GM18511 (cell line): ENCODE results near the gene OR6J1.
"Not testable (repeated sequence)": the region's sequence is repeated elsewhere in the genome, so short reads cannot be mapped to it uniquely, and the experiment has no call there.

ENCODE experiments used
- ATAC-seq: cut with Tn5 transposase; IDR thresholded peaks from one replicate; pipeline ENCODE4 v1.9.1; 2021; ENCODE audit warnings: mild to moderate bottlenecking, moderate library complexity; ENCODE audit not compliant: unreplicated experiment

Gene OR6J1

DNA sequence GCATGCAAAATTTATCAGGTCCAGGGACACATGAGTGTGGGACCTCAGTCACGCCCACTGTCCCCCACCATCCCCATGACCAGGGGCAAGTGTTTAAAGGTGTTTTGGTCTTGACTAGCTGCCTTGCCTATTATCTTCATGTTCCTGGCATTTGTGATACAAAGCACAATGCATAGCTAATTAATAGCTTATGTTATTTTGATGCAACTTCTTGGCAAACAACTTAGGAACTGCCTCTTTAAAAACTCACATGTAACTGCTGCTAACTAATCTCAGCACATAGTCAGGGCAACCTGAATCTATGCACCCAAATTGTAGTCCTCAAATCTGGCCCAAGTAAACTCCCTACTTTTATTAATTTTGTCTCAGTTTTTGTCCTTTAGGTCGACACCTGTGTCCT is 7.4 kb upstream of the OR6J1 start:
- no peak for ATAC-seq

DNA sequence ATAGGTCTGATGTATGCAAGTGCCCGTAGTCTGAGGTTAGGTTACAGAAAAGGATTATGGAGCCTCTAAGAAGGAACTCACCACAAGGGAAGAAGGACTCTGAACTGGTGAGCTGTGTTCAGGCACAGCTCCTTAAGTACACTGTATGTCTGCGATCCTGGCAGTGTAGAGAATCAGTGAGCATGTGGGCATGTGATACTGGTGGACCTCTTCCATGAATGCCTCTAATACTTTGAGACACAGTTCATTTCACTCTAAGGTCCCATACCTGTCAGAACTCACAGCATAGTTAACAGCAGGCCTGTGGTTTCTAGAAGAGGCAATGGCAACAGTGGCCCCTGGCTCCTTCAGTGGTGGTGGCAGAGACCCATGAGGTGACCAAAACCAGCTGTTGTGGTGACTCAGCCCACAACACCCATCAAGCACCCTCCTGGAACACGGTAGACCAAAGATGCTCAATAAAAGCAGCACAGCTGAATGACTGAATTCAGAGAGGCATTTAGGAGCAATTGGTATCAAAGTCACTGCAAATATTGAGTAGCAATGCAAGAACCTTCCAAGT is 6.9 kb upstream of the OR6J1 start:
- ATAC-seq = peak; percentile 68

DNA sequence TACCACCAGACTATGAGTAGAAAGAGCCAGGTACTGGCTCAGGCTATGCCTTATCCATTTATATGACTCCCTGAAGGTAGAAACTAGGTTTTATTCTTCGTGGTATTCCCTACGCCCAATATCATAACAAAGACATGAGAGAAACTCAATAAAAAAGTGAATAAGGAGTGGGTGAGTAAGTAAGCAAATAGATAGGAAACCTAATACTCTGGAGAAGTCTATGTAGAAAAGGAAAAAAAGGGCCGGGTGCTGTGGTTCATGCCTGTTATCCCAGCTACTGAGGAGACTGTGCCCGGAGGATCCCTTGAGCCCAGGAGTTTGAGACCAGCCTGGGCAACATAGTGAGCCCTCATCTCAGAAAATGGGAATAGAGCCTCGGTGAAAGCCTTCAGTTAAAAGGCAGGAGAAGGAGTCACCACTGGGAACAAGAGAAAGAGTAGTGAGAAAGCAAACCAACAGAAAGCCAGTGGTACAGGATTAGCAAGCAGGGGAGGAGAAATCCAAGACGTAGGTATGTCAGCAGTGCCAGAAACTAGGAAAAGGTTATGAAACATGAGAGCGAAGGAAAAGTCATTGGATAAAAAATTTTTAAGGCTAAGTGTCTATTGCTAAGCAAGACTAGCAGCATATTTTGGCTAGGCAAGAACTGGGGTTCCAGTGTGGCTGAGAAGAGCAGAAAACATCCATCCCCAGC is 6.0 kb upstream of the OR6J1 start:
- ATAC-seq = no peak

DNA sequence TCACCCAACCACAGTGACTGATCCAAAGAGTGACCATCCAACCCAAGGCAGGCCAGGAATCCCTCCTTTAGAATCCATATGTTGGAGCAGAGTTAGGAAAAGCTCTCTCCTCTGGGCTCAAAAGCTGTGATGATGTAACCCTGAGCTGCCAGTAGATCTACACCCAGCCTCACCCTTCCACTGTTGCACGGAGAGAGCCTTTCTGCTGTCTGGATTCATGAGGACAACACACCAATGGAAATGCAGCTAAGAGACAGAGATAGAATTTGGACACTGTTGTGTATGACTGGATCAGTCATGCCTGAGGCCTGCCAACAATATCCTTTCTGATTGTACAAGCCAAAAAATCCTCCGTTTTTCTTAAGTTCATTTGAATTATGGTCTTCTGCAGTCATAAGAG is 4.4 kb upstream of the OR6J1 start:
- ATAC-seq = no peak

DNA sequence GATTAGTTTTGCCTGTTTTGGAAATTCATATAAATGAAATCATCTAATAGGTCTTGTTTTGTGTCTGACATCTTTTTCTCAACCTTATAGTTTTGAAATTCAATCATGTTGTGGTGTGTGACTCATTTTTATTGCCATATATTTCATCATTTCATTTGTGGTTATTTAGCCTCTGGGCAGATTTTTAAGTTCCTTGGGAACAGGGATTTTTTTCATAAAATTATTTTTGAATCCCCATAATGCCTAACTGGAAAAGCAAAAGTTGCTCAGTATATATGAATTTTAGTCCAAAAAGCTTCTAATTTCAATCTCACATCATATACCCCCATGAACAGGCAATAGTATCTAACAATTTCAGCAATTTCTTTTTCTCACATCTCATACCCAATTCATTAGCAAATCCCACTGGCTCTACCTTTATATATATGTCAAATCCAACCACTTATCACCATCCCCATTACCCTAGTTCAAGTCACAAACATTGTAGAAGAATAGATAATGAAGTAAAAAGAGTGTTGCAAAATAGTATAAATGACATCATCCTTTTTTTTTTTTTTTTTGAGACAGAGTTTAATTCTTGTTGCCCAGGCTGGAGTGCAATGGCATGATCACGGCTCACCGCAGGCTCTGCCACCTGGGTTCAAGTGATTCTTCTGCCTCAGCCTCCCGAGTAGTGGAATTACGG is 2.6 kb upstream of the OR6J1 start:
- ATAC-seq = no peak

DNA sequence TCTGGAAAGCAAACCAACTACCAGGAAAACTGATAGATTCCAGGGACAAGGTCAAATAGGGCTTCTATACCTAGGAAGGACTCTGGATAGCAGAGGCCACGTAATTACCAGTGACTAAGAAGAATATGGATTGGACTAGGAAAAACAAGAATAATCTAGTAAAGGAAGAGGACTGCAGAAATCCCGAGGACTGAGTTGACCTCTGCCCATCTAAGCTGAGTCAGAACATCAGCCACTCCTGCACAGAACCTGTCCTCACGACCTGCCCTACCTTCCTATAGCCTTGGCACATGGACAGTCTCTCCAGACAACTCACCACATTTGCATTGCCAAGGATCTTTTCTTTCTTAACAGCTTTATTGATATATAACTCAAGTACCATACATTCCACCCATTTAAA is 2.3 kb downstream of the OR6J1 start:
- no peak for ATAC-seq

DNA sequence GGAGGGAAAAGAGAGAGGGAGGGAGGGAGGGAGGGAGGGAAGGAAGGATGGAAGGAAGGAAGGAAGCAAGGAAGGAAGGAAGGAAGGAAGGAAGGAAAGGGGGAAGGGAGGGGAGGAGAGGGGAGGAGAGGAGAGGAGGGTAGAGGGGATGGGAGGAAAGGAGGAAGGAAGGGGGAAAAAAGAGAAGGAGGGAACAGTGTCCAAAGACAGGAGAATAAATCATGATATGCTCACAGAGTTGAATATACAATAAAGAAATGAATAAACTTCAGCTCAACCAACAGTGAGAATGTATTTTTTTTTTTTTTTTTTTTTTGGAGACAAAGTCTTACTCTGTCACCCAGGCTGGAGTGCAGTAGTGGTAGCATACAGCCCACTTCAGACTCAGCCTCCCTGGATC is 4.0 kb downstream of the OR6J1 start:
- no peak for ATAC-seq

DNA sequence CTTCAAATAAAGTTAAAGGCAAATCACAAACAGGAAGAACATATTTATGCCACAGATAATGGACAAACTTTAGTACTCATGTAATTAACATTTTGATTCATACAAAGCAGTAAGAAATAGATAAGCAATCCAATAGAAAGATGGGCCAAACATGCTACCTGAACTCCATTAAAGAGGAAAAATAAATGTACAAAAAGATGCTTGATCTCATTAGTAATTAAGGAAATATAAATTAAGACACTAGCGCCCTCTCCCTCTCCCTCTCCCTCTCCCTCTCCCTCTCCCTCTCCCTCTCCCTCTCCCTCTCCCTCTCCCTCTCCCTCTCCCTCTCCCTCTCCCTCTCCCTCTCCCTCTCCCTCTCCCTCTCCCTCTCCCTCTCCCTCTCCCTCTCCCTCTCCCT is 8.2 kb downstream of the OR6J1 start:
- ATAC-seq = not testable (repeated sequence)

DNA sequence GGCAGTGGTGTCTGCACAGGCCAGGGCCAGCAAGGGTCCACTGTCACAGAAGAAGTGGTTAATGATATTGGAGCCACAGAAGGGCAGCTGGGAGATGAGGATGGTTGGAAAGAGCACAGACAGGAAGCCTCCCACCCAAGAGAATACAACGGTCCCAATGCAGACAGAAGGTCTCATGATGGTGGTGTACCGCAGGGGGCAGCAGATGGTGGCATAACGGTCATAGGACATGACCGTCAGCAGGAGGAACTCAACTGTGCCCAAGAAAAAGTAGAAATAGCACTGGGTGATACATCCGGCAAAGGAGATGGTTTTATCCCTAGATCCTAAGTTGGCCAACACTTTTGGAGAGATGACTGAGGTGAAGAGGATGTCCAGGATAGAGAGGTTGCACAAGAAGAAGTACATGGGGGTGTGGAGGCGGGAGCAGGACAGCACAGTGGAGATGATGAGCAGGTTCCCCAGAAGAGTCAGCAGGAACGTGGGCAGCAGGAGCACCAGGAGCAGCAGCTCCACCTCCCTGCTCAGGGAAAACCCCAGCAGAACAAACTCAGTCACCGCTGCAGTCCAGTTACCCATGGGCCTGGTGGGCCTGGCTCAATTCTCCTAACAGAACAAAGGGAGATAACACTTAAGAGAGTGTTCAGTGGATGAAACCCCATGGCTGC is 9.8 kb downstream of the OR6J1 start:
- no peak for ATAC-seq

DNA sequence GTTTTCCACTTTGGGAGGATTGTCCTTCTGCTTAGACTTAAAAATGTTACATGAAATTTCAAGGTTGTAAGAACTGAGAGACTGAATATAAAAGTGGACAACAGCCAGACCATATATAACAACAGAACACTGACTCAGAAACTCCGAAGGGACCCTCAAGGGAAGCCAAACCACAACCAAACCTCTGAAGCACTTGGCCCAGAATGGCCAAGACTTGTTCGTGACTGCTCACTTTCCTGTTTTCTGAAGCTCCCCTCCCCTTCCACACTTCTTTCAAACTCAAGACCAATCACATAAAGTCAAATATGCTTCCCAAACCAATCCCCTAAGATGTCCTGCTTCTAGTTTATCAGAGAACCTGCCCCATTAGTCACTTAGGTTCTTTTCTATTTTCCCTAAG is 13.7 kb downstream of the OR6J1 start:
- ATAC-seq = no peak

DNA sequence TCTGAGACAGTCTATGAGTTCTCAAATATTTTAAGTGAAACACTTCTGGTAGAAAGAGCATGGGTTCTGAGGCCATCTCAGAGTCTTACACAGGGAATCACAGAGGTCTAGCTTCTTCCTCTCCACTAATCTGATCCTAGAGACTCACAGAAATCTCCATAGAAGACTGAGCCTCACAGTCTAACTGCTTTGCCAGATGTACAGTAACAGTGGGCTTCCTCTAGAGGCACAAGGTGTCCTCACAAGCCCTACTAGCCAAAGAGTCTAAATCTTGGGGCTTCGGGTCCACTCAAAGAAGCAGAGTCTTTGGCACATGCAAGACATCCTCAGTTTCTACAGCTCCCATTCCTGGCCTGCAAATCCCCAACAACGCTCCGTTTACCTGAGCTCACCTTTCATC is 14.1 kb downstream of the OR6J1 start:
- ATAC-seq = no peak

DNA sequence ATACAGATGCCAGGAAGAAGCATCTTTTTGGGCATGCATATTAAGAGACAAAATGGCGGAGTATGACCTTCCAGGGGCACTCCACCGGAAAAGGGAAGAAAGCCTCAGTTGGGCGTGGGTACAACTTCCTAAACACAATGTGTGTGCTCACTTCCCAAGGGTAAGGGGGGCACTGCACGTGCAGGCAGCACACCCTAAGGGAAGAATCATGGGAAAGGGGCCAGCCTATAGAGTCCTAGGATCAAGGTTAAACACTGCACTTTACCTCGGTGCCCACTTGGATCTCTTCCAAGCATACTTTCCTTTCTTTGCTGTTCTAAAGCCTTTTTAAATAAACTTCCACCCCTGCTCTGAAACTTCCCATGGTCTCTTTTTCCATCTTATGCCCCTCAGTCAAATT is 14.8 kb downstream of the OR6J1 start:
- no peak for ATAC-seq

DNA sequence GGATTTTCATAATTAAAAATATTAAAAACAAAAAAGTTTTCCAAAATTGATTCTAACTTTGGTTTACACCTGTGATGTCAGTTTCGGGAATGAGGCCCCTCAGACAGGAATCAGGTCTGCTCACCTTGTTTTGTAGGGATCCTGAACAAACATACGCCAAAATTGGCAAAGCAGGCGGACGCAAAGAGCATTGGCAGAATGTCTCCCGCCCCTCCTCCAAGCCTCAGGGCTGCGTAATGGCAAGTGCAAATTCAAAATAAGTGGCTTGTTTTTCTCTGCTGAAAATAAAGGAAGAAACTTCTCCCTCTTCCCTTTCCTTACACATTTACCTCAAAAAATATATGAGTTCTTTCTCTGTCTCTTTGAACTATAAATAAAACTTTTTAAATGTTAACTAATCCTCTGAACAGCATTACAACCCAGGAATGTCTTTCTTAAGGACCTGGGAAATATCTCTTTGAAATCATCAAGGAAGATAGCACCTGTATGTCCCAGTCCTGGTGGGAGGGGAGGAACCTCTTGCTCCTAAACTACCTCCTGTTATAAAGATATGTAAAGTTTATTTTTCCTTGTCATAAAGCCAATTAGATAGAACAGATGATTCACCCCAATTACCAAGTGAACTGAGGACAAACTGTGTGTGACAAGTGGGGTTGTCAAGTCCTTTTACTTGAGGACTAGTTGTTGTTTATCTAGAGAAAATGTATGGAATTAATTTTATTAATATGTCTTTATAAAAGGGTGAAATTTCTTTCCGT is 16.5 kb downstream of the OR6J1 start:
- ATAC-seq = no peak

DNA sequence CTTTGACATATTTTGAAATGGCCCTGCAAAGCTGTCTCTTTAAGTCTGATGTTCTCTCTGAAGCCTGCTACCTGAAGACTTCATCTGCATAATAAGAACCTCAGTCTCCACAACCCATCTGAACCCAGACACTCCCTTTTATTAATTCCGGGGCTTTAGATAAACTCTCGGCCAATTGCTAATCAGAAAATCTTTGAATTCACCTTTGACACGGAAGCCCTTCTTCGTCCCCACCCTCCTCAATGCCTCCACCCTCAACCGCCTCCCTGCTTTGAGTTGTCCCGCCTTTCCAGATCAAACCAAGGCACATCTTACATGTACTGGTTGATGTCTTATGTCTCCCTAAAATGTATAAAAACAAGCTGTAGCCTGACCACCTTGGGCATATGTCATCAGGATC is 17.6 kb downstream of the OR6J1 start:
- no peak for ATAC-seq

DNA sequence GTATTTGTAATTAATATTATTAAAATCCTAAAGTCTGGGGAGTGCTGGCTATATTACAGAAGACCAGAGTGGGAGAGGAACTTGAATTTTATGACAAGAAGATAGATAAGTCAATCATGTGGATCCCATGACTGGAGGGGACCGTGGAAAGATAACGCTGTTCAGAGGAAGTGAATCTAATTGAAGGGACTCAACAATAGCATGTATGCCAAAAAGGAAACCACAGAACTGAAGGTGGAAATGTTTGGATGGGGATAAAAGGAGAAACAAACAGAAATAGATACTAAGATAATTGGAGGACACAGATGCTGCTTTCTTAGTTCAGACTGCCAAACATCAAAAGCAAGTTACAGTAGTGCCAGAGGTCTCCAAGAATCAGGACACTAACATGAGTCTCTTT is 21.1 kb downstream of the OR6J1 start:
- no peak for ATAC-seq

DNA sequence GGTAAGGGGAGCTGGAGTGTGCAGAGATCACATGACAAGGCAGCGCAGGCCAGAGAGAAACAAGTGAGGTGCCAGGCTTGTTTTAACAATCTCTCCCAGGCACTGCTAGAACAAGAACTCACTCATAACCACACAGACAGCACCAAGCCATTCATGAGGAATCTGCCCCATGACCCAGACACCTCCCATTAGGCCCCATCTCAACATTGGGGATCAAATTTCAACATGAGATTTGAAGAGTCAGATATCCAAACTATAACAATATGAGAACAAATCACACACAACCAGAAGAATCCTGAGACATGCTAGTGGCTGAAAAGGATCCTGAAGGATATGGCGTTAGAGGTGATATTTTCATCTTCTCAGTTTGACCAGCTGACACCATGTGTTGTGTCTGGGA is 21.9 kb downstream of the OR6J1 start:
- ATAC-seq = no peak

DNA sequence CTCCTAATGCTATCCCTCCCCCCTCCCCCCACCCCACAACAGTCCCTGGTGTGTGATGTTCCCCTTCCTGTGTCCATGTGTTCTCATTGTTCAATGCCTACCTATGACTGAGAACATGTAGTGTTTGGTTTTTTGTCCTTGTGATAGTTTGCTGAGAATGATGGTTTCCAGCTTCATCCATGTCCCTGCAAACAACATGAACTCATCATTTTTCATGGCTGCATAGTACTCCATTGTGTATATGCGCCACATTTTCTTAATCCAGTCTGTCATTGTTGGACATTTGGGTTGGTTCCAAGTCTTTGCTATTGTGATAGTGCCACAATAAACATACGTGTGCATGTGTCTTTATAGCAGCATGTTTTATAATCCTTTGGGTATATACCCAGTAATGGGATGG is 28.4 kb downstream of the OR6J1 start:
- not testable (repeated sequence) for ATAC-seq

DNA sequence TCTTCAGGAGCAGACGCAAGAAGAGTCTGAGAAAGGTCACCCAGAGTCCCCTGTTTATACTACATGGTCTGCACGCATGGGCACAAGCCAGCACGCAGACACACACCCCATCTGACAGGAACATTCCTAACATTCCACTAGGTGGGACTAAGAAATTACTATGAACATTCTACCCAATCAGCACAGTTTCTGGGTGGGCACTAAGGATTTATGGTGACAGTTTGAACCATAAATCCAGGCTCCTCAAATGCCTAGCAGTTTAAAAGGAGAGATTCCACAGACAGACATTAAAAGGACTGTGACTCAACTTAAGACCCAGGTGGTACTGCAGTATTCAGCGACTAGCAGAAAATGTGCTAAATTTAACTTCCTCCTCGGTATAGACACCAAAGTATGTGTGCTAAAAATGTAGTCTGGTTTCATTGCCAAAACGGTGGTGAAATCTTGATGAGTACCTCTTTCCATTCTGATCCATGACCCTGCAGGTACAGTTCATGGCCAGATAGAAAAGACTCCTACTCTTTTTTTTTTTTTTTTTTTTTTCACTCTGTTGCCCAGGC is 29.8 kb downstream of the OR6J1 start:
- peak; percentile 66 for ATAC-seq

DNA sequence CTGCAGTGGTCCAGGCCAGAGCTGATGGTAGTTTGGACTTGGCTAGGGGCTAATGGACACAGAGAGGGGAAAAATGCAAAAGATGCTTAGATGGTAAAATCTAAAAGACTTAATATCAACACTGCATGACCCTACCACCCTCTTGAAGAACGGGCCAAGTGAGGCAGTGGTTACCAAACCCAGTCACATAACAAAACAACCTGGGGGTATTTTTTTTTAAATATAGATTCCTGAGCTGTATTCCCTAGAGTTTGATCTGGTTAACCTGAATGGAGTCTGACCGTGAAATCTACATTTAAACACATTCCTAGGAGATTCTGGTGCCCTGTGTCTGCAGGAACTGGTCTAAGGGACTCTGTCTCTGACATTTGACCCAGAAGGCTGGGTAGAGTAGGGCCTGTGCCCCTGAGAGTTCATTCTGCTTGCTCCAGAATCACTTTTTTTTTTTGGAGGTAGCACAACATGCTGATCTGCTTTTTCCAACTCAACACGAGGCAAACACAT is 30.4 kb downstream of the OR6J1 start:
- no peak for ATAC-seq

DNA sequence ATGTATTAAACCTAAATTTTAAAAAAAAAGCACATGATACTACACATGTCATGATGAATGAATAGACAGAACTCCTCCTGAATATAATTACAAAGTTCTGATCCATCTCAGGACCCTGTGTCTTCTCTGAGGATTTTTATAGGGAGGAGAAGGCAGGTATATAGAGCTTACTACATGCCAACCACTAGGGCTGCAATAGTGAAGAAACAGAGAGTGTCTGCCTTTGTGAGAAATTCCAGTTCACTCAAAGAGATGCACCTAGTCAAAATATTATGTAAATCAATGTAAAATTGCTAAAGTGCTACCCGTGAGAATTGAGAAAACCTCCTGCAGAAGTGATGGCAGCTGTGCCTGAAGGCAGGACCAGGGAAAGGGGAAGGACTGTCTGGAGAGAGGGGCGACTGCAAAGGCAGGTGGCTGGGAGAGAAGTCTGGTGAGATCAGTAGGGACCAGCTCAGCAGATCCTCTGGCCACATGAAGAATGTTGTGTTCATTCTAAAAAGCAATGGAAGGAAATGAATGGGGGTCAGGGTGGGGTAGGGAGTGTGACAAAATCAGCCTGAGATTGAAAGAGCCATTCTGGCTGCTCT is 31.0 kb downstream of the OR6J1 start:
- no peak for ATAC-seq
